IPS-NIHi11 (cell line): ENCODE results near the gene MMAA.
A peak's percentile ranks its signal among the peaks of the same experiment; 100 is the strongest.
"Not testable (repeated sequence)": the region's sequence is repeated elsewhere in the genome, so short reads cannot be mapped to it uniquely, and the experiment has no call there.

ENCODE experiments used
- DNase-seq: peaks from one replicate; pipeline ENCODE4 v3.0.0; 2012; ENCODE audit warnings: mixed read lengths, low spot score

MMAA gene

GRCh38 chr4:145635117-145635516 is 15.9 kb downstream of the MMAA start:
- DNase-seq = no peak

- no peak for DNase-seq
These were observed 16.4 kb downstream of the MMAA start for GRCh38 chr4:145635630-145636029.

- no peak for DNase-seq
These were observed 20.1 kb downstream of the MMAA start for GRCh38 chr4:145639186-145639698.

GRCh38 chr4:145640236-145640635 is 21.1 kb downstream of the MMAA start:
- not testable (repeated sequence) for DNase-seq

DNA sequence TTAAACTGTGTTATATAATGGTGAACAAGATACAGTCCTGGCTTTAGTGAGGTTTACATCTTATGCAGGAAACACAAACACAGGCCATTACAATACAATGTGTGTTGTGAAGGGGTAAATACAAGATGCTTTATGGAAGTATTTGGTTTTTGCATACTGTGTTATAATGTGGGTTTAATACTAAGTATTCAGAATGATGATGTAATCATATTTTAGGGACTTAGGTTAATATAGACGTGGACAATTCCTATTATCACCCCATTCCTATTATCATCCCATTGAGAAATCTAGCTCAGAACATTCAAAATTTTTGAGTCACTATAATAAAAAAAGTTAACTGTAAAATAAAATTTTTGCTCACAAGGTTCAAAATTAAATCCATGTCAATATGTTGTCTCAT is 24.1 kb downstream of the MMAA start:
- no peak for DNase-seq

DNA sequence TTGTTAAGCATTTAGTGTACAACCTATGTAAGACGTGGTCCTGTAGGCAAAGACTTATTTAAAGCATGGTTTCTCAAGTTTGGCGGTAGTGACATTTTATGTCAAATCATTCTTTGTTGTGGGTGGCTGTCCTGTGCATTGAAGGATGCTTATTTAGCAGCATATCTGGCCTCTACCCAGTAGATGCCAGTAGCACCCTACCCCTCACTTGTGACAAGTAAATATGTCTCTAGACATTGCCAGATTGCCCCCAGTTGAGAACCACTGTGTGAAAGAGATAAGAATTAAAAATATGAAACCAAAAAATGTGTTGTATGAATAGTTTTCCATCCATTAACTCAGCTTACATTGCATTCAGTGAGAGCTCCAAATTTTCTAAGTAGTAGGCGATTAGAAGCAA is 25.5 kb downstream of the MMAA start:
- DNase-seq = no peak

- no peak for DNase-seq
These were observed 37.0 kb downstream of the MMAA start for GRCh38 chr4:145656156-145656555.

DNA sequence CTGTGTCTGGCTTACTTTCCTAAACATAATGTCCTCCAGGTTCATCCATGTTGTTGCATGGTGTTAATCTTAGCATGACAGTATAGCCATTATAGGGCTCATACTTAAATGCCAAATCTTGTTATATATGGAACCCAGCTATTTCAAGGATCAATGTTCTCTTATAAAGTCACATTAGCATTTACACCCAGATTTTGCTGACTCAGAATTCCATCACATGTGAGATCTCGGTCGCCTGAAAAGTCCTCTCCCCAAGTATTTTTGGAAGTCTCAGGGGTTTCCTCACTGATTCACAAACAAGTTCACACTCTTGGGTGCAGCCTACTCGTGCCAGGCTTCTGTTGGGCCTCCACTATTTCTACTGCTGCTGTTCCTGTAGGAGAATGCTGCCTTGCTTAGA is 40.9 kb downstream of the MMAA start:
- no peak for DNase-seq

DNA sequence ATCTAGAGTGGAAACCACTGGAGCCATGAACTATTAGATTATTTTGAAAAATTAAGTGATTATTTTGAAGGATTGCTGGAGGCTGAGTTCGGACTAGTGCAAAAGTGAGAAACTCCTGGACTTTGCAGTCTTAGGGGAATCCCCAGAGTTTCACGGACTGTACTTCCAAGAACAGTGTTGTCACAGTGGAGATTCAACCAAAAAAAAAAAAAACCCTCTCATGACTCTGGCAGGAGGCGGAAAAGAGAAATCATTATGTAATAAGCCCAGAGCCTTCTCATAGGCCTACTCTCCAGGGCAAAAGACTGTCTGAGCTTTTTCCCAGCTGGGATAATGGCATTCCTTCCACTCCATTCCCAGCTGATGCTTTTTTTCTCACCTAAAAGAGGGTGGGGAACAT is 44.0 kb downstream of the MMAA start:
- no peak for DNase-seq

DNA sequence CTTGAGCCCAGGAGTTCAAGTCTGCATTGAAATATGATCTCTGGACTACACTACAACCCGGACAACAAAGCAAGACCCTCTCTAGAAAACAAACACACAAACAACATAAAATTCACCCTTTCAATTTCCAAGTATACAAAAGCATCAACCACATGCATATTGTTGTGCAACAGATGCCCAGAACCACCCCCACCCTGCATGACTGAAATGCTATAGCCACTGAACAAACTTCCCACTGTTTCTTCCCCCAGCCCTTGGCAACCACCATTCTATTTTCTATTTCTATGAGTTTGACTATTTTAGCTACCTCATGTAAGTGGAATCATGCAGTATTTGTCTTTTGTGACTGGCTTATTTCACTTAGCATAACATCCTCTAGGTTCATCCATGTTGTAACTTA is 46.6 kb downstream of the MMAA start:
- no peak for DNase-seq

DNA sequence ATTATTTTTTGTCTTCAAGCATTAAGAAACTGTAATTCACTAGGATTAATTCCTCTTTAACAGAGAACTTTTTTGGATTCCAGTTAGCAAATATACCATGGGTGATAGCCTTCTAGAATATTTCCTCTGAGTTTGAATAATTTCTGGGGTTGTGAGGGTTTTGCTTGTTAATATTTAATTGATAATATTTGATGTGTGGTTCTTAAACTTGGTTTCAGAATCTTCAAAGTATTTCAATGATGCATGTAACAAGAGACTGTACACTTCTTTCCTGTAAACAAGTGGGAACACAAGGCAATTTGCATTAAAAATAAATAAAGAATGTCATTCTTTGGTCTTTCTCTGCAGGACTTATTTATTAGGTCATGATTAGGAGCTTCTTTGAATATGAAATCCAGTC is 51.2 kb downstream of the MMAA start:
- DNase-seq = no peak

GRCh38 chr4:145679520-145679919 is 60.3 kb downstream of the MMAA start:
- peak; percentile 55 for DNase-seq

GRCh38 chr4:145679991-145680455 is 60.8 kb downstream of the MMAA start, which contains the start of gene C4orf51:
Gene C4orf51 (plus strand): TSS chr4:145680146. CDS start chr4:145680204, 58 bp downstream.
- no peak for DNase-seq

DNA sequence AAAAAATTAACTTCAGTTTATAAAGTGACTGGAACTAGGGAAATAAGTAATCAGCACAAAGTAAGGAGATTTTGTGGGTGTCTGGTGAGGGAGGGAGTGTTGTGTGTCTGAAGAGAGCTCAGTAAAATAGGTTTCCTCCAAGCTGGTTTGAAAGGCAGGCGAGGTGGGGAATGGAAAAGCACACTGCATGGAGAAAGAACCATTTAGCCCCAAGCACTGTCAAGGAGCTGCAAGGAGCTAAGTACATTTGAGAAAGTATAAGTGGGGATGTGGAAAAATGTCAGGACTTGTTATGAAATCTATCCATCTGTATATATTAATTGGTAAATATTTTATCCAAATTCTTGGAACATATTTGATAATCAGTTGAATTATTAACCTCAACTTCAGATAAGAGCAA is 61.7 kb downstream of the MMAA start:
- DNase-seq = no peak

- DNase-seq = no peak
These were observed 62.3 kb downstream of the MMAA start for GRCh38 chr4:145681518-145681917.

GRCh38 chr4:145681956-145682355 is 62.8 kb downstream of the MMAA start:
- DNase-seq = no peak

DNA sequence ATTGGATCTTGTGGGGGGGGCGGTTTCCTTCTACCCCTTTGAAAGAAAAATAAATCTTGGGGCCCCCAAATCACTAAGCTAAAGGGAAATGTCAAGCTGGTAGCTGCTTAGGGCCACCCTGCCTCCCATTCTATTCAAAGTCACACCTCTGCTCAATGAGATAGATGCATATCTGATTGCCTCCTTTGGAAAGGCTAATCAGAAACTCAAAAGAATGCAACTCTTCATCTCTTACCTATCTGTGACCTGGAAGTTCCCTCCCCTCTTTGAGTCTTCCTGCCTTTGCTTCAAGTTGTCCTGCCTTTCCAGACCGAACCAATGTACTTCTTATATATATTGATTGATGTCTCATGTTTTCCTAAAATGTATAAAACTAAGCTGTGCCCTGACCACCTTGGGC is 67.8 kb downstream of the MMAA start:
- no peak for DNase-seq

- DNase-seq = no peak
These were observed 71.4 kb downstream of the MMAA start for GRCh38 chr4:145690610-145691009.

DNA sequence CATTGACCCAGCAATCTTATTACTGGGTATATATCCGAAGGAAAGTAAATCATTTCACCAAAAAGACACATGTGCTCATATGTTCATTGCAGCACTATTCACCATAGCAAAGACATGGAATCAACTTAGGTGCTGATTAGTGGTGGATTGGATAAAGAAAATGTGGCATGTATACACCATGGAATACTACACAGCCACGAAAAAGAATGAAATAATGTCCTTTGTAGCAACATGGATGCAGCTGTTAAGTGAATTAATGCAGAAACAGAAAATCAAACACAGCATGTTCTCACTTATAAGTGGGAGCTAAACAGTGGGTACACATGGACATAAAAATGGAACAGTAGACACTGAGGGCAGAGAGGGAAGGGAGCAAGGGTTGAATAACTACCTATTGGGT is 72.2 kb downstream of the MMAA start:
- DNase-seq = not testable (repeated sequence)

GRCh38 chr4:145694929-145695328 is 75.7 kb downstream of the MMAA start:
- no peak for DNase-seq

DNA sequence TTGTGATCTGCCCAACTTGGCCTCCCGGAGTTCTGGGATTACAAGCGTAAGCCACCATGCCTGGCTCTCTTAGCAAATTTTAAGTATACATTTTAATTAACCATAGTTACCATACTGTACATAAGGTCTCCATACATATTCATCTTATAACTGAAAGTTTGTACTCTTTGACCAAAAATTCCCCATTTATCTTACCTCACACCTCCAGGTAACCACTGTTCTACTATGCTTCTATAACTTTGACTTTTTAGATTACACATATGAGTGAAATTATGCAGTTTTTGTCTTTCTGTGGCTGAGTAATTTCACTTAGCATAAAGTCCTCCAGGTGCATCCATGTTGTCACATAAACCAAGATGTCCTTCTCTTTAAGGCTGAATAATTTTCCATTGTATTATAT is 78.1 kb downstream of the MMAA start:
- no peak for DNase-seq

DNA sequence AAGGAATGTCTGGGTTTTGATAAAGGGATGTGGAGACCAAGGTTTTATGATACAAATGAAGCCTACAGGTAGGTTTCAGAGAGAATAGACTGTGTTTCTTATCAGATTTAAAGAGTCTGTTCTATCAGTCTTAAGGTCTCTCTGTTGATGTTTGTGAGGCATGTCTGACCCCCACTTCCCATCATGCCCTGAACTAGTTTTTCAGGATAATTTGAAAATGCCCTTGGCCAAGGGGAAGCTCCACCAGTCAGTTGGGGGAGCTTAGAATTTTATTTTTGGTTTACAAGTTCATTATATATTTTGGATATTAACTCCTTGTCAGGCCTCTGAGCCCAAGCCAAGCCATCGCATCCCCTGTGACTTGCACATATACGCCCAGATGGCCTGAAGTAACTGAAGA is 79.3 kb downstream of the MMAA start:
- no peak for DNase-seq

DNA sequence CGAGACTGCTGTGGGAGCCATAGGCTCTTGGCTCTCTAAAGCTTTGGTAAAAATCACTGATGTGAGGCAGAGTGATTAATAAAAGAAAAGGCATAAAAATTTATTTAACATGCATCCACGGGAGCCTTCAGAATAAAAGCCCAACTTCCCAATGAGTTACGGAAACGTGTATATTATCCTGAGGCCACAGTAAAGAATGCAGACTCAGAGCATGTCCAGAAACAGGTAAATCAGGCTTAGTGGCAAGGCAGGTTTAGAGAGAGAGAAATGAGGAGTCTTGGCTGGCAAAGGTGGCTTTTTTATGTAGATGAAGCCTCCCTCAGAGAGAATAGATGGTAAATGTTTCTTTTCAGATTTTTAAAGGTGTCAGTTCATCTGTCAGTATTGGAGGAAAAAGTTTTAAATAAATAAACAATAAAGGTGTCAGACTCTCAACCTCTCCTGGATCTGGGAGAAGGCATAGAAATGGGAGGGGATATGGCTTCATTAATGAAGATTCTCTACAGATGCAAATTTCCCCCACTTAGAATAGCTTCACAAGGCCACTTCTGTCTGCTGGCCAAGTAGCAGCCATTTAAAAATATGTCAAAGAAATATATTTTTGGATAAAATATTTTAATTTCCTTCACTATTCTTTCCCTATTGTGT is 84.8 kb downstream of the MMAA start:
- DNase-seq = no peak

DNA sequence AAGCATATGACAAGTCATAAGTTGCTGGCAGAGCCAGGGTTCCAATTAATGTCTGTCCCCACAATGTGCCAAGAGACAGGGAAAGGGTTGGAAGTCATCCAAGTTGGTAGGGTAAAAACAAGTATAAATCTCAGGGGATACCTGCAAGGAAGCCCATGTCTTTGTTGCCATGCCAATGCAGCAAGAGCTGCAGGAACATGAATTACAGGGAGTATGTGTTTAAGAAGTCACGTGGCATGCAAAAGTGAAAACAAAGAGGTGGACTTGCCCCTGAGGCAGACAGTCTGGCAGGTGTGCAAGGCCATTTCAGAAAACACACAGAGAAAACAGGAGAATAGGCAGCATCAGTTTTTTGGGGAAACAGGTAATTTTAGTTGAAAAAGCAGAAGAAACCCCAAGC is 90.2 kb downstream of the MMAA start:
- DNase-seq = no peak
